Measurements from ENCODE around the gene FGGY.

GRCh38 chr1:59520194-59520593 lies 223.3 kb downstream of the FGGY start:
- TF ChIP-seq CTCF (IDR thresholded peaks at IDR 0.05; ENCODE audit: low read depth, low read length): no peak
- no peak for TF ChIP-seq POLR2A (IDR thresholded peaks at IDR 0.05; ENCODE audit: extremely low read depth, insufficient read length)
- TF ChIP-seq MAX (IDR thresholded peaks at IDR 0.05; ENCODE audit: low read depth, low read length): no peak
- TF ChIP-seq MYC (IDR thresholded peaks at IDR 0.05; ENCODE audit: low read depth, low read length): no peak
